Gastroesophageal sphincter (tissue), 4 donors: ENCODE data around the gene LEAP2. TPM values are rescaled to one million over a fixed set of nuclear protein-coding genes. Genes with fewer than 3 reads are reported as not detected.

Experiments used
- ATAC-seq: fragments of 150-250 bp; one replicate; pipeline ENCODE4 v1.9.1; 2016; ENCODE audit warnings: mild to moderate bottlenecking, moderate library complexity
- H3K27ac ChIP-seq, 4 donors: fragments of 200-600 bp; sonication (generic) in 3 of 4; 1 replicate in 3 of 4; 2 replicates in 1 of 4; pipeline ENCODE4 v1.5.1; 2016 to 2019
- H3K27me3 ChIP-seq: fragments of 200-600 bp; sonication (generic); one replicate; pipeline ENCODE4 v1.5.1; 2019
- H3K36me3 ChIP-seq, 2 donors: fragments of 200-600 bp; sonication (generic); one replicate each; pipeline ENCODE4 v1.5.1; 2019; ENCODE audit warnings: control low read depth in 1 of 2
- H3K4me1 ChIP-seq, 3 donors: fragments of 200-600 bp; sonication (generic); 1 replicate in 2 of 3; 2 replicates in 1 of 3; pipeline ENCODE4 v1.5.1; 2016 to 2019; ENCODE audit warnings: control low read depth in 2 of 3
- H3K4me3 ChIP-seq, 2 donors: fragments of 200-600 bp; sonication (generic); one replicate each; pipeline ENCODE4 v1.5.1; 2019; ENCODE audit warnings: mild to moderate bottlenecking in 1 of 2, moderate library complexity in 1 of 2
- H3K9me3 ChIP-seq, 3 donors: fragments of 200-600 bp; sonication (generic); one replicate each; pipeline ENCODE4 v1.5.1; 2017 to 2019; ENCODE audit warnings: control low read depth in 2 of 3
- EP300 ChIP-seq: sonication (generic); formaldehyde crosslinking; IDR thresholded peaks from one replicate; pipeline ENCODE4 v1.6.1; 2017; ENCODE audit warnings: antibody characterized with exemption, mild to moderate bottlenecking
- POLR2A ChIP-seq, 2 donors: fragments of 450-650 bp; IDR thresholded peaks; one replicate each; pipeline ENCODE4 v1.6.1; 2017; ENCODE audit warnings: antibody characterized with exemption in 2 of 2, mild to moderate bottlenecking in 2 of 2, moderate library complexity in 1 of 2
- POLR2AphosphoS5 ChIP-seq: sonication (generic); formaldehyde crosslinking; IDR thresholded peaks from one replicate; pipeline ENCODE4 v1.6.1; 2017; ENCODE audit warnings: antibody characterized with exemption
- WGBS, 2 donors: methylation state at CpG; one replicate each; pipeline ENCODE4 v1.1.5; 2018; ENCODE audit warnings: low coverage in 1 of 2; 5-methylcytosine and 5-hydroxymethylcytosine counted together
- total RNA-seq, 4 donors: library from RNA; depleted of rRNA; stranded (reverse); fragments of >200 nt; gene quantifications; one replicate each; pipeline ENCODE4 v1.1.0, GENCODE V29; 2016
- TF ChIP-seq, protein P1 (sequence below), 4 experiments: fragments of 200-600 bp in 2 of 4; fragments of 450-650 bp in 2 of 4; sonication (generic) in 1 of 4; IDR thresholded peaks; one replicate each; pipeline ENCODE4 v1.5.1; 2017 to 2019; ENCODE audit warnings: antibody characterized with exemption in 4 of 4, mild to moderate bottlenecking in 2 of 4, moderate library complexity in 2 of 4

Gene LEAP2
- total RNA-seq, 4 donors from 2014 or later: 0.12 to 1.9 (median 0.74) TPM

DNA sequence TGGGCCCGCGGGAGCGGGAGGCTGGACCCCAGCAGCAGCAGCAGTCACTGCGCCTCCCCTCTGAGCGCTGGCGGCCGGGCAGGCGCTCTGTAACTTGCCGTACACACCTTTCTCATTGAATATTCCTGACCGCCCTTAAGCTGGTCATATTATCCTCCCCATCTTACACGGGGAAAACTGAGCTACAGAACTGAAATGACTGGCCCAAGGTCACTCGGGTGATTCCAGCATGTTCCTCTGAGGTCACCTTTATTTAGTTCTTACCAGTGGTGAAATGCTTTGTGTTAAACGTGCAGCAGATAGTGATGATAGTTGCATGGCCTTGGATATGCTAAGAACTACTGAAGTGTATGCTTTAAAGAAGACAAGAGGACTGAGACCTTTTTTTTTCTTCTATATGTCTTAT lies 6.4 kb upstream of the LEAP2 start:
- no peak for ATAC-seq
- Histone ChIP-seq H3K27me3 (no peaks in the 10 kb centered on the region), H3K4me3 (peak overlapping the region; percentile 71 to 86), H3K9me3 (no peaks in the 10 kb centered on the region), H3K27ac (peak overlapping the region; percentile 80 to 95 (median 92)), H3K4me1 (peaks cover 4 to 24% (median 11%) of the 10 kb centered on the region in 3 donors), H3K36me3 (peaks cover 0 to 43% of the 10 kb centered on the region in 2 donors)
- WGBS, 2 donors: 0 to 4% methylated on average over 1 to 3 of the region's 13 CpGs
- TF ChIP-seq, protein P1, sequence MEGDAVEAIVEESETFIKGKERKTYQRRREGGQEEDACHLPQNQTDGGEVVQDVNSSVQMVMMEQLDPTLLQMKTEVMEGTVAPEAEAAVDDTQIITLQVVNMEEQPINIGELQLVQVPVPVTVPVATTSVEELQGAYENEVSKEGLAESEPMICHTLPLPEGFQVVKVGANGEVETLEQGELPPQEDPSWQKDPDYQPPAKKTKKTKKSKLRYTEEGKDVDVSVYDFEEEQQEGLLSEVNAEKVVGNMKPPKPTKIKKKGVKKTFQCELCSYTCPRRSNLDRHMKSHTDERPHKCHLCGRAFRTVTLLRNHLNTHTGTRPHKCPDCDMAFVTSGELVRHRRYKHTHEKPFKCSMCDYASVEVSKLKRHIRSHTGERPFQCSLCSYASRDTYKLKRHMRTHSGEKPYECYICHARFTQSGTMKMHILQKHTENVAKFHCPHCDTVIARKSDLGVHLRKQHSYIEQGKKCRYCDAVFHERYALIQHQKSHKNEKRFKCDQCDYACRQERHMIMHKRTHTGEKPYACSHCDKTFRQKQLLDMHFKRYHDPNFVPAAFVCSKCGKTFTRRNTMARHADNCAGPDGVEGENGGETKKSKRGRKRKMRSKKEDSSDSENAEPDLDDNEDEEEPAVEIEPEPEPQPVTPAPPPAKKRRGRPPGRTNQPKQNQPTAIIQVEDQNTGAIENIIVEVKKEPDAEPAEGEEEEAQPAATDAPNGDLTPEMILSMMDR (IDR thresholded peaks at IDR 0.05): no peak
- TF ChIP-seq EP300: no peak
- no peak for TF ChIP-seq POLR2A (IDR thresholded peaks at IDR 0.05)
- no peak for TF ChIP-seq POLR2AphosphoS5

DNA sequence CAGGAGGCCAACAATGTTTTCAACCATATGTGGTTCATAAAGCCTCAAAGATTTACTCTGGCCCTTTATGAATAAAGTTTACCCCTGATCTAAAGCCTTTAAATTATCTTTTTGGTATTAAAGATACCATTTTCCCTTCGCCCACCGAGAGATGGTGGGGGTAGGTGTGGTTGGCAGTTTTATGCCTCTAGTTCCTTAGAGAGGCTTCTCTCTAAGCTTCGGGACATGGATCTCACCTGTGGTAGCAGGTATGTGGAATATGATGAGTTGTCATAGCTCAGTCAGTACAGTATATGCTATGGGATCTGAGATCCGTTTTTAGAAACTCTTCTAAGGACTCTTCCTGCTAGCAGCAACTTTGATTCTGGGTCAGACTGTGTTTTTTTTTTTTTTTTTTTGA lies 4.7 kb upstream of the LEAP2 start:
- no peaks in the 10 kb centered on the region for H3K27me3 ChIP-seq
- 63 to 83% methylated on average over 4 of the region's 4 CpGs for WGBS, 2 donors
- TF ChIP-seq POLR2A (IDR thresholded peaks at IDR 0.05) (no peak), EP300 (no peak)
- peaks cover 4 to 24% (median 11%) of the 10 kb centered on the region in 3 donors for H3K4me1 ChIP-seq
- H3K36me3 ChIP-seq: peaks cover 0 to 52% of the 10 kb centered on the region in 2 donors
- no peaks in the 10 kb centered on the region for H3K9me3 ChIP-seq
- H3K4me3 ChIP-seq: no peak overlapping the region
- ATAC-seq: no peak
- H3K27ac ChIP-seq: no peak overlapping the region

DNA sequence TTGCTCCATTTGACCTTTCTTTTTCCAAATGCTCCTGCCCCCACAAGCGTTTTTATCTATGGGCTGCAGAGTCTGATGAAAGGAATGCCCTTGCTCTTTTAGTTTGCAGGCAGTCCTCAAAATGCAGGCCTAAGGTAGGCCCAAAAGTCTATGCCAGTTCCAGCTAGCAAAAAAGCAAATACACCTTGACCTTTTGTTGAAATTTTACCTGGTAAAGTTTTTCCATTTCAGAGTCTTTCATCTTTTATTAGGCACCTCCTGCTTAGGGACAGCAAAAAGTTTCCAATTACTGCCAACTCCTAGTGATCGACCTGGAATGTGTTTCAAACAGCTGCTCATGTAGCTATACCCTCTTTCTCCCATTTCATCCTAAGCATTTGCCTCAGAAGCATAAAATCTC lies 2.7 kb upstream of the LEAP2 start:
- no peak overlapping the region for H3K4me3 ChIP-seq
- TF ChIP-seq EP300 (no peak), POLR2A (IDR thresholded peaks at IDR 0.05) (no peak), POLR2AphosphoS5 (no peak)
- TF ChIP-seq, protein P1 (IDR thresholded peaks at IDR 0.05): no peak
- H3K9me3 ChIP-seq: no peaks in the 10 kb centered on the region
- H3K36me3 ChIP-seq: peaks cover 0 to 67% of the 10 kb centered on the region in 2 donors
- no peak overlapping the region for H3K27ac ChIP-seq
- ATAC-seq: no peak
- WGBS, 2 donors: 45 to 82% methylated on average over 2 of the region's 2 CpGs
- H3K27me3 ChIP-seq: no peaks in the 10 kb centered on the region
- peaks cover 4 to 19% (median 11%) of the 10 kb centered on the region in 3 donors for H3K4me1 ChIP-seq

DNA sequence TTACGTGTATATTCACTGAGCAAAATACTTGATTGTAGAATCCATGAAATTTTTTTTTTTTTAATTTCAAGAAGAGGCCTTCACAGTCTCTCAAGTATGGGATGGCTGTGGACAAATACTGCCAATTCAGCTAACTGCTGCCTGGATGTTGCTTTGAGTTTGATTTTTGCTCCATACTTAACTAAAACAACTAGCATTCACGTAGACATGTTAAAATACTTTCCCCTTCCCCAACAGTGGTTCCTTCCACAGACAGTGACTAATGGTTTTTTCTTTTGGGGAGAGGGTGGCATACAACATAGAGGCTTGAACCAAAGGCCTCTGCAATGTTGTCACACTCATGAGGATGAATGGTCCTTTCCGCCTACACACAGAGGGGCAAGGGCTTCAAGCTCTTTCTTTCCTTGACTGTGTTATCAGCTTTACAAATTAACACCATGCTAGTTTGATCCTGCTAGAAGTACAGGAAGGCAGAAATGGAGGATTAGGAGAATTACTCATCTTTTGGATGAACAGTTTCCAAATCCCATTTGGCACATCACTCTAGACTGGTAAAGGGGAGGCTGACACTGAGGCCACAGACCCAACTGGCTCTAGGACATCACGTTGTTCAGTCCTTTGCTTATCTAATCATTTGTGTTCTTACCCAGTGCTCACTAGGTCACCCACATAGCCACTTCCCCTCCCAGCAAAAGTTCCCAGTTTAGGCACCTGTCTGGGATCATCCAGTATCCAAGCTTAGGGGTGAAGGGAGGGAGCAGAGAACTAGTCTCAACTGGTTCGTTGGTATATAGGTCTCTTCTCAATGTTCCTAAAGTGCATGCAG lies 1.8 kb upstream of the LEAP2 start:
- peaks cover 0 to 75% of the 10 kb centered on the region in 2 donors for H3K36me3 ChIP-seq
- H3K9me3 ChIP-seq: no peaks in the 10 kb centered on the region
- H3K27me3 ChIP-seq: no peaks in the 10 kb centered on the region
- WGBS, 2 donors: 66 to 76% methylated on average over 3 to 5 of the region's 5 CpGs
- ATAC-seq: no peak
- H3K4me1 ChIP-seq: peaks cover 4 to 16% (median 11%) of the 10 kb centered on the region in 3 donors
- no peak overlapping the region for H3K4me3 ChIP-seq
- H3K27ac ChIP-seq: no peak overlapping the region
- TF ChIP-seq POLR2A (IDR thresholded peaks at IDR 0.05): no peak
- TF ChIP-seq, protein P1 (IDR thresholded peaks at IDR 0.05): no peak
- no peak for TF ChIP-seq POLR2AphosphoS5

DNA sequence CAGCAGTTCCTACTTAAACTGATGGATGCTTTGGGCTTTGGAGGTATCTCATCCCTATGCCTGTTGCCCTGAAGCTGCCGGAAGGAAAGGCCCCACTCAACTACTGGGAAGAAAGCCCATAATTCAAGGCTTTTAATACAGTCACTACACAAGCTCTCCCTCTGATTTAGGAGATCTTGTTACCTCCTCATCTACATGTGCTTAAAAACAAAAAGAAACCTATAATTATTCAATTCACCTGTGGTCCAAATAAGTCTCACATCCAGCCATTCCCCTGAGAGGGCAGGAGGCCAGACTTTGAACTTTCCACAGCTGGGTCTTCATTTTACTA lies 715 bp upstream of the LEAP2 start:
- ATAC-seq: no peak
- peaks cover 0 to 12% (median 3%) of the 10 kb centered on the region in 3 donors for H3K4me1 ChIP-seq
- 100% methylated on average over 1 of the region's 1 CpG for WGBS, 2 donors
- peaks cover 0 to 77% of the 10 kb centered on the region in 2 donors for H3K36me3 ChIP-seq
- no peaks in the 10 kb centered on the region for H3K27me3 ChIP-seq
- H3K27ac ChIP-seq: no peak overlapping the region
- H3K4me3 ChIP-seq: no peak overlapping the region
- TF ChIP-seq POLR2A (IDR thresholded peaks at IDR 0.05) (no peak), POLR2AphosphoS5 (no peak), EP300 (no peak)
- TF ChIP-seq, protein P1 (IDR thresholded peaks at IDR 0.05): no peak
- no peaks in the 10 kb centered on the region for H3K9me3 ChIP-seq
